SJSA1 (cell line): Measurements from ENCODE around the gene STX4. TPM values are rescaled to one million over a fixed set of nuclear protein-coding genes. Genes with fewer than 3 reads are reported as not detected.
"Not testable (repeated sequence)": the region's sequence is repeated elsewhere in the genome, so short reads cannot be mapped to it uniquely, and the experiment has no call there.

Experiments
- DNase-seq, 2 experiments: peaks; one replicate each; pipeline ENCODE4 v3.0.0-alpha.2; 2015 to 2020; ENCODE audit warnings: low spot score in 2 of 2, low read depth in 1 of 2
- H3K27ac ChIP-seq: fragments of 250-450 bp; sonication (Bioruptor Pico); 2 replicates; pipeline ENCODE4 v1.5.1; 2020; ENCODE audit warnings: mild to moderate bottlenecking, moderate library complexity
- H3K27me3 ChIP-seq: fragments of 250-450 bp; sonication (Bioruptor Pico); replicated peaks from 2 replicates; pipeline ENCODE4 v1.5.1; 2020; ENCODE audit warnings: mild to moderate bottlenecking, moderate library complexity
- H3K36me3 ChIP-seq: fragments of 250-450 bp; sonication (Bioruptor Pico); 2 replicates; pipeline ENCODE4 v1.5.1; 2020; ENCODE audit warnings: mild to moderate bottlenecking
- H3K4me1 ChIP-seq: fragments of 250-450 bp; sonication (Bioruptor Pico); replicated peaks from 2 replicates; pipeline ENCODE4 v1.6.1; 2021; ENCODE audit warnings: mild to moderate bottlenecking
- H3K4me3 ChIP-seq: fragments of 250-450 bp; sonication (Bioruptor Pico); 2 replicates; pipeline ENCODE4 v1.5.1; 2020; ENCODE audit warnings: mild to moderate bottlenecking
- H3K9me3 ChIP-seq: fragments of 250-450 bp; sonication (Bioruptor Pico); replicated peaks from 2 replicates; pipeline ENCODE4 v1.5.1; 2020; ENCODE audit warnings: mild to moderate bottlenecking
- total RNA-seq: library from RNA; depleted of rRNA; stranded (reverse); fragments of >200 nt; shearing (Covaris generic); gene quantifications from 2 replicates; pipeline ENCODE4 v1.2.3, GENCODE V29; 2014

STX4 gene
- total RNA-seq, 1 experiment from 2014 or later, result 11.8 TPM

GRCh38 chr16:31005350-31006085 lies 27.8 kb upstream of the STX4 start:
- no peak for DNase-seq
- Histone ChIP-seq H3K4me3 (no peak overlapping the region), H3K27ac (no peak overlapping the region), H3K4me1 (no peaks in the 10 kb centered on the region), H3K27me3 (0 out of 2 replicates have a peak, but pooled peaks cover 3% of the 10 kb centered on the region), H3K36me3 (no peaks in the 10 kb centered on the region), H3K9me3 (no peaks in the 10 kb centered on the region)

GRCh38 chr16:31006086-31006385 lies 27.3 kb upstream of the STX4 start:
- no peaks in the 10 kb centered on the region for H3K4me1 ChIP-seq
- peaks cover 6% of the 10 kb centered on the region for H3K27me3 ChIP-seq
- H3K4me3 ChIP-seq, result no peak overlapping the region
- no peaks in the 10 kb centered on the region for H3K9me3 ChIP-seq
- DNase-seq, result no peak
- H3K27ac ChIP-seq, result no peak overlapping the region
- no peaks in the 10 kb centered on the region for H3K36me3 ChIP-seq

GRCh38 chr16:31006589-31006988 lies 26.8 kb upstream of the STX4 start:
- no peaks in the 10 kb centered on the region for H3K36me3 ChIP-seq
- no peak overlapping the region for H3K4me3 ChIP-seq
- DNase-seq, result no peak
- no peaks in the 10 kb centered on the region for H3K4me1 ChIP-seq
- H3K9me3 ChIP-seq, result no peaks in the 10 kb centered on the region
- H3K27me3 ChIP-seq, result peaks cover 10% of the 10 kb centered on the region
- no peak overlapping the region for H3K27ac ChIP-seq

- Histone ChIP-seq H3K36me3 (no peaks in the 10 kb centered on the region), H3K9me3 (no peaks in the 10 kb centered on the region), H3K27me3 (peaks cover 11% of the 10 kb centered on the region), H3K4me1 (no peaks in the 10 kb centered on the region), H3K27ac (no peak overlapping the region), H3K4me3 (no peak overlapping the region)
- no peak for DNase-seq
Measured at GRCh38 chr16:31007684-31008083, 25.7 kb upstream of the STX4 start.

- Histone ChIP-seq H3K4me3 (no peak overlapping the region), H3K36me3 (no peaks in the 10 kb centered on the region), H3K27me3 (peaks cover 14% of the 10 kb centered on the region), H3K27ac (no peak overlapping the region), H3K9me3 (no peaks in the 10 kb centered on the region), H3K4me1 (no peaks in the 10 kb centered on the region)
- no peak for DNase-seq
Measured at GRCh38 chr16:31008149-31008548, 25.2 kb upstream of the STX4 start.

GRCh38 chr16:31008551-31008950 lies 24.8 kb upstream of the STX4 start:
- DNase-seq, result no peak

GRCh38 chr16:31009120-31009519 lies 24.2 kb upstream of the STX4 start:
- no peak for DNase-seq
- no peaks in the 10 kb centered on the region for H3K9me3 ChIP-seq

More at GRCh38 chr16:31008551-31008950, 24.8 kb upstream of the STX4 start:
- H3K27me3 ChIP-seq, result peaks cover 14% of the 10 kb centered on the region
- no peaks in the 10 kb centered on the region for H3K4me1 ChIP-seq
- H3K4me3 ChIP-seq, result no peak overlapping the region
- no peaks in the 10 kb centered on the region for H3K36me3 ChIP-seq
- no peak overlapping the region for H3K27ac ChIP-seq
- H3K9me3 ChIP-seq, result no peaks in the 10 kb centered on the region

GRCh38 chr16:31009894-31010584 lies 23.3 kb upstream of the STX4 start:
- no peak for DNase-seq
- no peak overlapping the region for H3K4me3 ChIP-seq
- no peaks in the 10 kb centered on the region for H3K4me1 ChIP-seq
- peaks cover 14% of the 10 kb centered on the region for H3K27me3 ChIP-seq
- no peaks in the 10 kb centered on the region for H3K36me3 ChIP-seq
- no peaks in the 10 kb centered on the region for H3K9me3 ChIP-seq
- no peak overlapping the region for H3K27ac ChIP-seq

More at GRCh38 chr16:31009120-31009519, 24.2 kb upstream of the STX4 start:
- no peaks in the 10 kb centered on the region for H3K36me3 ChIP-seq
- H3K27ac ChIP-seq, result no peak overlapping the region
- peaks cover 14% of the 10 kb centered on the region for H3K27me3 ChIP-seq
- no peaks in the 10 kb centered on the region for H3K4me1 ChIP-seq
- no peak overlapping the region for H3K4me3 ChIP-seq

- Histone ChIP-seq H3K27ac (no peak within 1 kb of the TSS), H3K9me3 (no peaks in the 10 kb centered on the region), H3K36me3 (no peaks in the 10 kb centered on the region), H3K27me3 (peaks cover 14% of the 10 kb centered on the region), H3K4me3 (no peak within 1 kb of the TSS), H3K4me1 (no peaks in the 10 kb centered on the region)
- DNase-seq, result no peak
Measured at GRCh38 chr16:31010585-31011325, 22.6 kb upstream of the STX4 start, which contains the start of gene STX1B. TSS of gene STX1B (minus strand) at chr16:31010638. CDS start at chr16:31010396, 242 bp downstream.

- H3K4me3 ChIP-seq, DNase-seq, H3K9me3 ChIP-seq, H3K4me1 ChIP-seq, H3K36me3 ChIP-seq, H3K27ac ChIP-seq: not testable (repeated sequence)
- H3K27me3 ChIP-seq, result peaks cover 14% of the 10 kb centered on the region
Measured at GRCh38 chr16:31011815-31012214, 21.5 kb upstream of the STX4 start.

- H3K27me3 ChIP-seq, result peaks cover 14% of the 10 kb centered on the region
Measured at GRCh38 chr16:31013292-31013691, 20.1 kb upstream of the STX4 start.

GRCh38 chr16:31016018-31016417 lies 17.3 kb upstream of the STX4 start:
- no peak overlapping the region for H3K27ac ChIP-seq
- no peak for DNase-seq
- H3K4me1 ChIP-seq, result no peaks in the 10 kb centered on the region
- peaks cover 8% of the 10 kb centered on the region for H3K27me3 ChIP-seq
- H3K4me3 ChIP-seq, result no peak overlapping the region
- H3K9me3 ChIP-seq, result no peaks in the 10 kb centered on the region
- H3K36me3 ChIP-seq, result no peaks in the 10 kb centered on the region

More at GRCh38 chr16:31013292-31013691, 20.1 kb upstream of the STX4 start:
- DNase-seq, H3K4me3 ChIP-seq, H3K4me1 ChIP-seq, H3K27ac ChIP-seq, H3K9me3 ChIP-seq, H3K36me3 ChIP-seq: not testable (repeated sequence)

GRCh38 chr16:31017756-31018155 lies 15.6 kb upstream of the STX4 start:
- H3K9me3 ChIP-seq, H3K27ac ChIP-seq, H3K4me3 ChIP-seq, H3K27me3 ChIP-seq, H3K4me1 ChIP-seq, DNase-seq, H3K36me3 ChIP-seq: not testable (repeated sequence)

- Histone ChIP-seq H3K4me1 (no peaks in the 10 kb centered on the region), H3K27ac (no peak overlapping the region), H3K9me3 (no peaks in the 10 kb centered on the region), H3K27me3 (no peaks in the 10 kb centered on the region), H3K36me3 (no peaks in the 10 kb centered on the region), H3K4me3 (no peak overlapping the region)
- no peak for DNase-seq
Measured at GRCh38 chr16:31020536-31020935, 12.8 kb upstream of the STX4 start.
